GM18907 (cell line): Measurements from ENCODE around the gene TPH2.

Source experiments
- ATAC-seq: cut with Tn5 transposase; IDR thresholded peaks from one replicate; pipeline ENCODE4 v1.9.1; 2021; ENCODE audit warnings: mild to moderate bottlenecking, moderate library complexity; ENCODE audit not compliant: unreplicated experiment

The TPH2 gene

DNA sequence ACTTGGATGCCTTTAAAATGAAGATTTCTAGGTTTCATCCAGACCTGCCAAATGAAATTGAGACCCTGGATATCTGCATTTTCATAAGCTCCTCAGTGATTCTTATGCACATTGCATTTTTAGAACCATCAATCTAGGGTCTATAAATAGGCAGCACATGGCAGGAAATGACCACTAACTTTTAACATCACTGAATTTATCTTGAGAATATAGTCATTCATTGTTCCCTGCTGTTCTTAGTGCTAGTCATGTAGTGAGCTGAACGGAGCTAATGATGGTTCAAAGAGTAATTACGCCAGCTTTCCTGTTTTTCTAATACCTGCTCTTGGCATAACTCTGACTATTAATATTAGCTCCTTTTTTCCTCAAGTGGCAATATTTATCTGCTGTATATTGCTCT lies 91.6 kb downstream of the TPH2 start:
- no peak for ATAC-seq

DNA sequence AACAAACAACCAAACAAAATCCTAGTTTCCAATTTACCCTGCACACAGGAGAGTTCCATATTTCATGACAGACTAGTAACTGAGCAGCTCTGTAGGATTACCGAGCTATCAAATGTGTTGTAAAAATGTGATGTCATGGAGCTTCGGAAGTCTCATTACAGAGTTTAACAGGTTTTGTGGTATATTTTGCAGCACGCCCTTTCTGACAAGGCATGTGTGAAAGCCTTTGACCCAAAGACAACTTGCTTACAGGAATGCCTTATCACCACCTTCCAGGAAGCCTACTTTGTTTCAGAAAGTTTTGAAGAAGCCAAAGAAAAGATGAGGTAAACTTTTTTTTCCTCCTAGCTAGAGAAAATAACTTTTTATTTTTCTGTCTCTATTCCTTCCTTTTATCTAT lies 92.4 kb downstream of the TPH2 start:
- ATAC-seq: no peak

DNA sequence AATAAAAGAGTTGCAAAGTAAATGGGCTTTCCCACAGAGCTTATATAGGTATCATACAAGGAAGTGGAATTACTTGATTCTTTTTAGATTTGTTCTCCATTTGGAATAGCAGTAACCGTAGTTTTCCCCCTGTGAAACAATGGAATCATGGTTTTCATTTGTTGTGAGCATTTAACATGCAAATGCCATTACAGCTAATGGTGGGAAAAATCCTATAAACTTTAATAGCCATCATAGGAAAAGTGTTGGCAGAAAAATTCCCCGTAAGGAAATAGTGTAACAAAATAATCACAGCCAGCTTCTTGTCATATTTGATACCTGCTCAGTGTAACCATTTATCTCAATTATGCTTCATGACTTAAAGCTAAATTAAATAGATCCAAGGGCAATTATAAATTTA lies 95.3 kb downstream of the TPH2 start:
- ATAC-seq: no peak

DNA sequence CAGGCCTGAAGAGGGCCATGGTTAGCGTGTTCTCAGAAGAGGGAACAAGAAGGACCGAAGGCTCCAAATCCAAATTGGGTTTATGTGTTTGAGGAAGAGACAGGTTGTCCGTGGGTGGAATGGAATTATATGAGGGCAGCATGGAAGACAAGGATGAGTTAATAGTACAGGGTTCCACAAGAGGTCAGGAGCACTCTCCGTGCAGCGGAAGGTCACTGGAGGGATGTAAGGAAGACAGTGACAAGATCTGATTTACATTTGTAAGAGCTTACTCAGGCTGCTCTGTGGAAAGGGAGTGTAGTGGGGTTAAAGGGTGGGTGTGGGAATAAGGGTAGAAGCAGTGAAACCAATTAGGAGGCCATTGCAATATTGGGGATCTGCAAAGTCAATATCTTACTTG lies 97.0 kb downstream of the TPH2 start:
- no peak for ATAC-seq

DNA sequence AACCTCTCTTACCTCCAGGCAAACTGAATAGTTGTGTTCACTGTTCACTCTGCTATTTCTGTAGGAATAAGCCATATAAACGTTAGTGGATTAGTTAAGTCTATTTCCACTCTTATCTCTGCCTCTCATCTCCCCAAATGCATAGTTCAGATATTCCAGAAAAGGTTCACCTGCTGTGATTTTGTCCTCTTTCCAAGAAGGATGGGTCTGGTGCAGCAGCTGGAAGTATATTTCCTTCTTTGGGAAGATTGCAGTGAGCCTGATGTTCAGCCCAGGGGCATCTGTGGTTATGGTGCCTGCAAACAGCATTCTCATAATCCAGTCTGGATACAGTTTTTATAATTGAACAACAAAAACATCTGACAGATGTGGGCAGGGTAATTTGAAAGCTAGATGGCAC lies 97.7 kb downstream of the TPH2 start:
- no peak for ATAC-seq

DNA sequence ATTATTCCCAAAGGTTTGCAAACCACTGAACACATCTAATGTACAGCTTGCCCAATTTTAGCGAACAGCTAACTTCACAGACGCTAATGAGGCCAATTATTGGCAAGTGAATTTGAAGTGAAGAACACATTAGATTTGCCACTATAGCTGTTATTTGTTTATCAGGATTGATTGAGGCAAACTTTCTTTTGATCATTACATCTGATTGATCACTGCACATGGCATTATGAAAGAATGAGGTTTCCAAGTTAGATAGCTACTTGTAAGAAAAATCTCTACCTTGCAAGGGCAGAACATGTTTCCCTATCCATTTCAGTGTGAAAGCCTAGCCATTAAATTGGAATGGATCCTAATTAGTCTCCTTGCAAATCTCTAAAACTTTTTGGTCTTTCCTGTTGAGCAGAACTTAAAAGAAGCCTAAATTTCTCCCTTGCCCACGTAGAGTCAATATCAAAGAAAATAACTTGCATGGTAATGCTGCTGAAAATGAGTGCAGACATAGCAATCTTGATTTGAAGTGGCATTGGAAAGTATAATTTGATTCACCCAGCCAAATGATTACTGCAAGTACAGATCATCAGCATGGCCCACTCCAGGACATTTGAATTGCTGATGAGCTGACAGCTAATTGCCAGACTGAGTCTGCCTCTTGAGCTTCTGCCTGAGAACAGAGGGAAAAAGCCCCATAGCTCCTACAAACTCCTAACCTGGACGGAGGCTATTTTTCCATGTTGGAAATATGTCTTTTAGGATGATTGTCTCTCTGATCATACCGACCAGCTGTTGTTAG lies 98.6 kb downstream of the TPH2 start:
- ATAC-seq: no peak

DNA sequence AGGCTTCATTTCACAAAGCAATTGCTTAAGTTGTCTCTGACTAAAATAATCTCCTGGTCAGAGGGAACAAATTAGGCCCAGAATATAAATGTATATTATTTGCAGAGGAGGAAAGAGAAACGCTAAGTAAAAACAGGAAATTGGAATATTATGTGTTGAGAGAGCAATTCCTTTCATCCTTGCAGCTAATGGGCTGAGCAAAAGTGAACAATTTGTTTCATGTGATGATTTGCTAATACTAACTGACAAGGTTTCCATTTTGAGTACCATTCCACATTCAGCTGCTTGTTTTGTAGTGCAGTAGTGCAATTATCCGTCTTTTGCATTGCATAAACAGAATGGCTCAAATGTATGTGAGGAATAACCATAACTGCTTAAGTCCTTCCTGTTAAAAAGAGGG lies 103.2 kb downstream of the TPH2 start:
- ATAC-seq: no peak

DNA sequence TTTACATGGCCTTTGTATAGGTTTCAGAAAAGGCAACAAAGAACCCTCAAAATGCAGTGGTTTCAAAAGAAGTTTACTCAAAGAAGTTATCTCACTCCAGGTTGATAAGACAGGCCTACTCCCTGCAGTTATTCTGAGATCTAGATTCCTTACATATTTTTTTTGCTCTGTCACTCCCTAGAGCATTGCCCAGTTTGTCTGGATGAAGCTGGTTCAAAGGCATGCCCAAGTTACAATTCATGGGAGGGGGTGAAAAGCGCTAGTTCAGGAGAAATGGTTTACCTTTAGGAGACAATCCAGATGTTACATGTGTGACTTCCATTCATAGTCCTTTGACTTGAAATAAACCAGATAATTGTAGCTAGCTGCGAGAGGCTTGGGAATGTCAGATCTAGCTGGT lies 115.0 kb downstream of the TPH2 start:
- ATAC-seq: no peak

DNA sequence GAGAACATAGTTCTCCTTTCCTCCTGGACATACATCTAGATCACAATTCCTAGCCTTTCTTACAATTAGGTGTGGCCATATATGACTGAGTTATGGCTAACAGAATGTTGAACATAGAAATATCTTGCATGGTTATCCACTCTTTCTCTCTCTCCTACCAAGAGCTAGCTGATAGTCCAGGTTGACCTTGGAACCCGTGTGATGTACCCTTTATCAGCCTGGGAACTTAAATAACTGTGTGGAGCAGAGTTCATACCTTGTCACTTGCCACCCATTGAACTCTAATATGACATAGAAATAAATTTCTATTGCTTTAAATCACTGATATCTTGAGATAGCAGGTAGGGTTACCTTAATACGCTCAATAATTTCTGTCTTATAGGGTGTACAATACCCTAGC lies 115.9 kb downstream of the TPH2 start:
- ATAC-seq: no peak

DNA sequence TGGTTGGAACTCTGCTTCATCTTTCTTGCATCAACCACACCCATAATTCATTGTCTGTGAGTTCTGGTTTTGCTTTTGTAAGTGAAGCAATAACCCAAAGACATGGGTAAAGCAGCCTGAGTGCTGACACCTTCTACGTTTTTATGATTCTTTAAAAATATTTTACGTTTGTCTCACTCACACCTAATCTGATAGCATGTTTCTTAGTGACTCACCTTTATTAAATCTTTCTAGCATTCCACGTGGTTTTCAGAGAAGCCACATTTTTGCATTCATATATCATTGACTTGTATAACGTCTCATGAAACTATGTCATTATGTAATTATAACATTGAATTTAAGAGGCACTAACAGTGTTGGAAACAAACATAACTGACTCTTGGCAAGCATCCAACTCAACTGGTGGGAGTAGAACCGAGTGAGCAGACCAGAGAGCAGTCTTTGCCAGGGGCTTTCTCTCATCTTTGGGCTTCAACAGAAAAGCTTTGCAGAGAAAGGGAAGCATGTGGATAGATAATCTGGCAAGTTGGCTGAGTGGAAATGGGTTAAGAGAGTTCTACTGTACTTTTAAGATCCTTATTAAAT lies 118.8 kb downstream of the TPH2 start:
- no peak for ATAC-seq

DNA sequence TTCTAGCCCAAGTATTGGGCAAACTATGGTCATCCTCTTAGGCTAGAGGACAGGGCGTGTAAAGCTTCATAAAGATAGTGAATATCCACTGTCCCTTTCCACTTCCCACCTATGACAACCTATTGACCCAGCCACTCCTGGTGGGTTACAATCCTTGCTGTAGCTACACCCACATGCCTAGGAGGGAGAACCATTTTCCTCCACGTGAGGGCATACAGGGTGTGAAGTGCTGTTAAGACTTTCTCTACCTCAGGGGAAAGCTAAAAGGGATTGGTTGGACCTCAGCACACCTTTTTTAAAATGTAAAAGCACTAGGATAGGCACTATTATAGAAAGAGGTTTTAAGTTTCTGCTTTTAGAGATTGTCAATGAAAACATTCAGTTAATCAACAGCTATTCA lies 124.4 kb downstream of the TPH2 start:
- ATAC-seq: no peak

DNA sequence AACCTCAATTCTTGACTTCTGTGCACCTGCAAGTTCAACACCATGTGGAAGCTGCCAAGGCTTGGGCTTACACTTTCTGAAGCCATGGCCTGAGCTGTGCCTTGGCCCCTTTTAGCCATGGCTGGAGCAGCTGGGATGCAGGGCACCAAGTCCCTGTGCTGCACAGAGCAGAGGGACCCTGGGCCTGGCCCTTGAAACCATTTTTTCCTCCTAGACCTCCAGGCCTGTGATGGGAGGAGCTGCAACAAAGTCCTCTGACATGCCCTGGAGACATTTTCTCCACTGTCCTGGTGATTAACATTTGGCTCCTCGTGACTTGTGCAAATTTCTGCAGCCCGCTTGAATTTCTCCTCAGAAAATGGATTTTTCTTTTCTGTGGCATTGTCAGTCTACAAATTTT lies 132.4 kb downstream of the TPH2 start:
- no peak for ATAC-seq

DNA sequence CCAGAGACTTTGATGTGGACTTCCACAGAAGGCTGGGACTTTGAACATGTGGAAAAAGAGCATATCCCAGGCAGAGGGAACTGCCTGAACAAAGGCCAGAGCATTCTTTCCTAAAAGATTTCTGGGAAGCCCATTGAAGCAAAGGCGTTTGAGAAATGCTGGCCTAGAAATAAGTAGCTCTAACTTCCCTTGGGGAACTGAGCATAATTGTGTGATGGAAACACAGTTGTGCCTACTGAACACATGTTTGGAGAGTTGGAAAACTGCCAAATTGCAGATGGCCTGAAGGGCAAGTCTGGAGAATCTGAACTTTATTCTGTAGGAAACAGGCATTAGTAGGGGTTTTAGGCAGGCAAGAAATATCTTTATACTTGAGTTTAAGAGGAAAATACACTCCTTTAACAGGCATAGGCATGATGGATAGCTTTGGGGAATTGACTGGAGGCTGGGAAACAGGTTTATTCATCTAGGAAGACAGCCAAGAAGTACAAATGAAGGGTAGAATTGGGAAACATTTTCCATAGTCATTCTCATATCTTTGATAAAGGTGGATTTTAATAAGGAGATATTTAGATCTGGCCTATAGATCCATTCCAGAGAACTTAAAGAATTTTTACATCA lies 134.1 kb downstream of the TPH2 start:
- no peak for ATAC-seq

DNA sequence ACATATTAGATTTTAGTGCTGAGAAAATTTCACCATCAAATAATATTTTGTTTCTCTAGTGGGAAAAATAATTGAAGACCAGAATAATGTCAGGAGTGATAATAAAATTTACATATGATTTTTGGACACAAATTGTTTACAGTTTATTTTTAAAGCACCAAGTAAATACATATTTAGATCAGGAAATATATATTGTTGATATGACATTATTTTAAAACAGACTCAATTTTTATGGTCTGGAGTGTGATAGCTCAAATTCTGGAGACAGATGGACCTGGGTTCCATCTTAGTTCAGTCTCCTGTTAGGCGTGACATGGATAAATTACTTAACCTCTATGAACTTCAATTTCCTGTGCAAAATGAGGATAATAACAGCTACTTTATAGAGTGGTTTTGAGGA lies 135.4 kb downstream of the TPH2 start:
- no peak for ATAC-seq

DNA sequence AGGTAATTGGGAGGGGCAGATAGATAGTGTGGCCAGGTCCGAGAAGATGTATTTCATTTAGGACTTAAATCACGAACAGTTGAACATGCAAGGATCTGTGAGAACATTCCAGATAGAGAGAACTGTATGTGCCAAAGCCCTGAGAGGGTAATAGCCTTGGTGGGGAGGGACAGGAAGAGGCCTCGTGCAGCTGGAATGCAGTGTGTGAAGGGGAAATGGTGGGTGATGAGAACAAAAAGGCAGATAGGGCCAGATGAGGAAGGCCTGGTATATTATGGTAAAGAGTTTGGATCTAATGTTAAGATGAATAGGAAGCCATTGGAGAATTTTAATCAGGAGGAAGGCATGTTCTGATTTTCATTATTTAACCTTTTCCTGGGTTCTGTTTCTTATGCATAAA lies 136.3 kb downstream of the TPH2 start:
- ATAC-seq: no peak

DNA sequence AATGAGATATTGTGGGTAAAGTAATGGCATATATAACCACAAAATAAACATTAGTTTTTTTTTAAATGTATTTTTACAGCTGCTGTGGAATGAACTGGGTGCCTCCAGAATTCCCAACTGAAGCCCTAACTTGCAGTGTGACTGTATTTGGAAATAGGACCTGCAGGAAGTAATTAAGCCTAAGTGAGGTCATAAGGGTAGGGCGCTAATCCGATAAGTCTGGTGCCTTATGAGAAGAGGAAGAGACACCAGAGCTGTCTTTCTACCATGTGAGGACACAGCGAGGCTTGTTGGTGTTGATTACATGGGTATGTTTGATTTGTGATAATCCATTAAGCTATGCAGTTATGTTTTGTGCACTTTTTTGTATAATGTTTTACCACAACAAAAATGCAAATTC lies 136.8 kb downstream of the TPH2 start:
- ATAC-seq: no peak

DNA sequence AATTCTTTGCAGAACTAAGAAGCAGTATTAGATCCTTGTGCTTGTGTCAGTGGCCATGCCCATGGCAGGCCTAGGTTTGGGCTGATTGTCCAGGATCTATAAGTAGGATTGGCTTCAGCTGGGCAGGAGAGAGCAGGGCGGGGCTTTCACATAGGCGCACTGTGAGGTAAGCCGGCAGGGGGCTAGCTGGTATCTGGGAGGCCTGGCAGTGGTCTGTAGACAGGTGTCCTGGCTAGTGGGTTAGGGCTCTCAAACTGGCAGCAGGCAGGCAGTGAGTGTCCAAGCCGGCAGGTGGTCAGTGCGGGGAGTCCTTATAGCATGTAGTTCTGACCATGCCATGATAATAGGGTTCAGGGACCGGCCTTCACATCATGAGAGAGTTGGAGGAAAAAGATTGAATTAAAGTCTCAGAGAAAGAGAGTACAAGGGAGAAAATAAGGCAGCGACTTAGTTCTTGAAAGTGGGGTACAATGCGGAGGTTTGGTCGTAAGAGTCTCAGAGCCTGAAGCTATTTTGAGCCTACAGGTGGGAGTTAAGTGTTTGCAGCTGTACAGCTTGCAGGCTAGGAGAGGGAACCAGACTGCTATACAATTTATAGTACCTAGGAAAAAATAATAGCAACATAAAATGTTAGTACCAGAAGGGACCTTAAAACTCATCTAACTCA lies 137.4 kb downstream of the TPH2 start:
- ATAC-seq: no peak

DNA sequence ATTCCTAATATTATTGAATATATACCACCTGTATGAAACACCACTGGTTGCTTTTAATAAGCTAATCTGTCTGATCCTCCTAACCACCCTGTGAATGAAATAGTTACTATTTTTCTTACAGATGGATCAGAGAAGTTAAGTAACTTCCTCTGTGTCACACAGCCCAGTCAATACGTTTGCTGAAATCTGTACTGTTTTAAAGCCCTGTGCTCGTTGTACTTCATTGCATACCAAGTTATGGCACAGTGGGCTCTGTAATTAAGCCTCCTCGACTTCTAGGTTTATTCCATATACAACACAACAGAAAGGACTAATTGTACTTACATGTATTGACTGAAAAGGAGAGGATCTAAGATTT lies 137.9 kb downstream of the TPH2 start:
- no peak for ATAC-seq

DNA sequence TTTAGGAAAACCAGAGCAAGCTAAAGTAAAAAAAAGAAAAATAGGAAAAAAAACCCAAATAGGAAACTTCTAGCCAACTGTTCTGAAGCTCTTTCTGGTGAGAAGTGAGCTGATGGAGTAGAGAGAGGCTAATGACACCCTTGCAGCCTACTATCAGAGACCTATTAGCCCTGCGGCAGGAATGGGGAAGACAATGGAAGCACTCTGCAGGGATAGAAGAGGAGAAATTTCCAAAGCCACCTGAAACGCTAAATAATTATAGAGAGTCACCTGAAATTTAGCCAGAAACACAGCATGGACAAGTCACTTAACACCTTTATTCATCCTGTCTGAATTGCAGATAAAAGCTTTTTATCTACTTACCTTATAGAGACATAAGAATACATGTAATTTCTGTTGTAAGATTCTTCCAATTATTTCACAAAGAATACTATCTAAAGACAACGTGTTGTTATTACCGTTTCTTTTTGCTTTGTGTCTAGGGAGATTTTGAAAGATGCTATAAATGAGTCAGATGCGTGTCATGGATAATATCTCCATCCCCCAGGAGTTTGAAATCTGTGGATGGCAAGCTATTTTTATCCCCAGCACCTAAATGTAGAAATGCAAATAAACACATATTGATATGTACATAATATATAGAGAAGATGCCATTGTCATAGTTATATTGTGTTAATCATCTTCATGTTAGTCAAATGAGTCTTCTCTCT lies 138.6 kb downstream of the TPH2 start:
- ATAC-seq: no peak

DNA sequence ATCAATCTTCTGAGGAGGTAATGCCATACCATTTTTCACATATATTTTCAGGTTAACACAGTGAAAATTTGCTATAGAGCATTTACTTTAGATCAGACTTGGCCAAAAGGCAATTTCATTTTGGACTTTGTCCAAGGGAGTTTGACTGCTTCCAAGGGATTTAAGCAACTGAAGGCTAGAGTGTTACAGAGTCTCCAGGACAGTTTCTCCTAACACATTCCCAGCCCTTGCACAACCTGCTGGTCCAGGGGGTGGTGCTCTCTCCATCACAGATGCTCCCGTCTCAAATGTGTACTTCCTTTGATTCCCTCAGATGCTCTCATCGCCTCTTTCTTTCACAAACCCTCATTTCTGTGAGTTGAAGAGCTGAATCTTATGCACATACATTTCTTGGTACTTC lies 143.1 kb downstream of the TPH2 start:
- no peak for ATAC-seq
